Activated CD4-positive, alpha-beta T cell treated with anti-CD3 and anti-CD28 coated beads, Interleukin-2, amount 50 U/mL, for 1 hour (primary cell): Measurements from ENCODE around the gene DPEP1.
"Not testable (repeated sequence)": the region's sequence is repeated elsewhere in the genome, so short reads cannot be mapped to it uniquely, and the experiment has no call there.

ENCODE experiments used
- DNase-seq: peaks from one replicate; pipeline ENCODE4 v3.0.0-alpha.2; 2020

The DPEP1 gene

GRCh38 chr16:89621136-89621697 is 7.8 kb downstream of the DPEP1 start:
- no peak for DNase-seq

- DNase-seq = no peak
These were observed 8.4 kb downstream of the DPEP1 start for GRCh38 chr16:89621698-89622409.

- DNase-seq = no peak
These were observed 10.2 kb downstream of the DPEP1 start for GRCh38 chr16:89623511-89624261.

GRCh38 chr16:89624777-89625761 is 11.6 kb downstream of the DPEP1 start:
- DNase-seq = no peak

- DNase-seq = no peak
These were observed 16.6 kb downstream of the DPEP1 start for GRCh38 chr16:89629827-89630610.

- no peak for DNase-seq
These were observed 19.7 kb downstream of the DPEP1 start for GRCh38 chr16:89633064-89633631.

GRCh38 chr16:89634463-89635385 is 21.3 kb downstream of the DPEP1 start:
- DNase-seq = not testable (repeated sequence)

GRCh38 chr16:89636663-89637062 is 23.2 kb downstream of the DPEP1 start:
- DNase-seq = no peak

- DNase-seq = no peak
These were observed 23.9 kb downstream of the DPEP1 start for GRCh38 chr16:89637379-89637778.

- no peak for DNase-seq
These were observed 25.0 kb downstream of the DPEP1 start for GRCh38 chr16:89638455-89638854.

GRCh38 chr16:89639385-89639784 is 25.9 kb downstream of the DPEP1 start:
- DNase-seq = no peak

GRCh38 chr16:89641458-89642119 is 28.1 kb downstream of the DPEP1 start:
- DNase-seq = no peak

- DNase-seq = no peak
These were observed 29.1 kb downstream of the DPEP1 start for GRCh38 chr16:89642574-89642973.

- no peak for DNase-seq
These were observed 30.4 kb downstream of the DPEP1 start for GRCh38 chr16:89643769-89644300.

GRCh38 chr16:89645122-89645521 is 31.7 kb downstream of the DPEP1 start:
- DNase-seq = no peak

- DNase-seq = no peak
These were observed 32.8 kb downstream of the DPEP1 start for GRCh38 chr16:89646270-89646669.

- no peak for DNase-seq
These were observed 33.5 kb downstream of the DPEP1 start for GRCh38 chr16:89646906-89647305.

- no peak for DNase-seq
These were observed 38.1 kb downstream of the DPEP1 start for GRCh38 chr16:89651584-89651983.

GRCh38 chr16:89653656-89654295 is 40.3 kb downstream of the DPEP1 start:
- no peak for DNase-seq
